Esophagus squamous epithelium (tissue), 5 donors: ENCODE measurements around the gene FAM222B. TPM values are rescaled to one million over a fixed set of nuclear protein-coding genes. Genes with fewer than 3 reads are reported as not detected.

ENCODE experiments used
- DNase-seq: peaks from one replicate; lab custom pipeline; 2025; lab: John Stamatoyannopoulos, UW
- H3K27ac ChIP-seq, 4 donors: fragments of 200-600 bp; sonication (generic); one replicate each; pipeline ENCODE4 v1.5.1; 2016 to 2019; ENCODE audit warnings: mild to moderate bottlenecking in 1 of 4
- H3K27me3 ChIP-seq, 4 donors: fragments of 200-600 bp; sonication (generic); 1 replicate in 3 of 4; 2 replicates in 1 of 4; pipeline versions ENCODE4 v1.5.1 to v1.6.0; 2017 to 2021; ENCODE audit warnings: antibody characterized with exemption in 1 of 4
- H3K36me3 ChIP-seq, 3 donors: fragments of 200-600 bp; sonication (generic); one replicate each; pipeline ENCODE4 v1.5.1; 2016 to 2019
- H3K4me1 ChIP-seq, 3 donors: fragments of 200-600 bp; sonication (generic); one replicate each; pipeline ENCODE4 v1.5.1; 2017 to 2019
- H3K4me3 ChIP-seq, 4 donors: fragments of 200-600 bp; sonication (generic); 1 replicate in 3 of 4; 2 replicates in 1 of 4; pipeline ENCODE4 v1.5.1; 2016 to 2019; ENCODE audit warnings: mild to moderate bottlenecking in 2 of 4, moderate library complexity in 1 of 4
- H3K9me3 ChIP-seq, 3 donors: fragments of 200-600 bp; sonication (generic); one replicate each; pipeline ENCODE4 v1.5.1; 2016 to 2019
- POLR2A ChIP-seq, 4 donors: fragments of 450-650 bp; IDR thresholded peaks; one replicate each; pipeline ENCODE4 v1.6.1; 2017; ENCODE audit warnings: antibody characterized with exemption in 4 of 4, mild to moderate bottlenecking in 4 of 4, moderate library complexity in 3 of 4
- WGBS, 2 donors: methylation state at CpG; one replicate each; pipeline ENCODE4 v1.1.5; 2018; 5-methylcytosine and 5-hydroxymethylcytosine counted together
- intact Hi-C: fragments of 100-400 bp; cut with DNase I; formaldehyde crosslinking; loops from one replicate; pipeline ENCODE4 v1.15.0; 2022
- total RNA-seq, 4 donors: library from RNA; depleted of rRNA; stranded (reverse); fragments of >200 nt; gene quantifications; one replicate each; pipeline ENCODE4 v1.1.0, GENCODE V29; 2016
- TF ChIP-seq, protein P1 (sequence below), 6 experiments: fragments of 450-650 bp in 4 of 6; fragments of 200-600 bp in 2 of 6; sonication (generic) in 2 of 6; IDR thresholded peaks; one replicate each; pipeline ENCODE4 v1.5.1; 2016 to 2019; ENCODE audit warnings: antibody characterized with exemption in 6 of 6, mild to moderate bottlenecking in 4 of 6, moderate library complexity in 4 of 6
- donor health status: DM: yes; HTN: yes; CAD: no.

The FAM222B gene
- total RNA-seq, 4 donors from 2014 or later: 8.0 to 16.4 (median 11.2) TPM

DNA sequence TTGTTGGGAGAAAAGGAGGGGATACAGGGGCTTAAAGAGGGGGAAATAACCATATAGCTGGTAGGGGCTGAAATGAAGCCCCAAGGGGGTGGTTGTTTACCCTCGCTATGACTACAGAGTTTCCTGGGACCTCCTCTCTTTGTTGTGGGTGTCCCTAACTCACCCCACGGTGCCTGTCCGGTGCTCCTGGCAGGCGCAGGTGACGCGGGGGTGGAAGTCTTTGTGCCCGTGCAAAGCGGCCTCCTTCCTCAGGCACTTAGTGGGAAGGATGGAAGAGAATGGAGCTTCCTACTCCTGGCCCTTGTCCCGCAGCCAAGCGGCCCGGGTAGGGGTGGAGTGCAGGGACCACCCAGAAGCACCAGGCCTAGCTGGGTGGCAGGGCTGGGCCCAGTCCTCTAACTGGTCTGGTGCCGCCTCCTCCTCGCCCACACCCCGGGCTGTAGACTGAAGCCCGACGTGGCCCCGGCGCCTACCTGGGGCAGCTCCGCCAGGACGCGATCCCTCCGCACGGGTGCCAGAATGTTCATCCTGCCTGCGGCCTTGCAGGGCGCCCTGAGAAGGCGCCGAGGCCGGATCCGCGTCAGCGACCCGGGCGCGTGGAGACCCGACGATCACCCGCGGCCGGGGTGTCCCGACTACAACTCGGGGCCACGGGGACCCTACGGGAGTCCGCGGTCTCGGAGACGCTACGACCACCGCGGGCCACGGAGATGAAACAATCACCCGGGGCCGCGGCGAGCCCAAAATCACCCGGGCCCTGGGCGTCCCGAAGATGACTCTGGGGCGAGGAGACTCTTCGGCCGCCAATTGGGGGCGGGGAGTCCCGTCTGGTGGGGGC lies 125.6 kb downstream of the FAM222B start:
- H3K9me3 ChIP-seq: no peaks in the 10 kb centered on the region
- peaks cover 0 to 15% (median 0%) of the 10 kb centered on the region in 4 donors for H3K27me3 ChIP-seq
- H3K27ac ChIP-seq: peak overlapping the region; percentile 93 to 97 (median 95)
- H3K4me3 ChIP-seq: peak overlapping the region; percentile 43 to 93 (median 74)
- H3K4me1 ChIP-seq: peaks cover 31 to 67% (median 35%) of the 10 kb centered on the region in 3 donors
- TF ChIP-seq POLR2A (IDR thresholded peaks at IDR 0.05): no peak
- TF ChIP-seq, protein P1, sequence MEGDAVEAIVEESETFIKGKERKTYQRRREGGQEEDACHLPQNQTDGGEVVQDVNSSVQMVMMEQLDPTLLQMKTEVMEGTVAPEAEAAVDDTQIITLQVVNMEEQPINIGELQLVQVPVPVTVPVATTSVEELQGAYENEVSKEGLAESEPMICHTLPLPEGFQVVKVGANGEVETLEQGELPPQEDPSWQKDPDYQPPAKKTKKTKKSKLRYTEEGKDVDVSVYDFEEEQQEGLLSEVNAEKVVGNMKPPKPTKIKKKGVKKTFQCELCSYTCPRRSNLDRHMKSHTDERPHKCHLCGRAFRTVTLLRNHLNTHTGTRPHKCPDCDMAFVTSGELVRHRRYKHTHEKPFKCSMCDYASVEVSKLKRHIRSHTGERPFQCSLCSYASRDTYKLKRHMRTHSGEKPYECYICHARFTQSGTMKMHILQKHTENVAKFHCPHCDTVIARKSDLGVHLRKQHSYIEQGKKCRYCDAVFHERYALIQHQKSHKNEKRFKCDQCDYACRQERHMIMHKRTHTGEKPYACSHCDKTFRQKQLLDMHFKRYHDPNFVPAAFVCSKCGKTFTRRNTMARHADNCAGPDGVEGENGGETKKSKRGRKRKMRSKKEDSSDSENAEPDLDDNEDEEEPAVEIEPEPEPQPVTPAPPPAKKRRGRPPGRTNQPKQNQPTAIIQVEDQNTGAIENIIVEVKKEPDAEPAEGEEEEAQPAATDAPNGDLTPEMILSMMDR (IDR thresholded peaks at IDR 0.05): no peak
- intact Hi-C loops: no loop called here
- DNase-seq: no peak
- H3K36me3 ChIP-seq: peaks cover 0 to 38% (median 0%) of the 10 kb centered on the region in 3 donors
- 38 to 44% methylated on average over 1 to 11 of the region's 63 CpGs for WGBS, 2 donors

DNA sequence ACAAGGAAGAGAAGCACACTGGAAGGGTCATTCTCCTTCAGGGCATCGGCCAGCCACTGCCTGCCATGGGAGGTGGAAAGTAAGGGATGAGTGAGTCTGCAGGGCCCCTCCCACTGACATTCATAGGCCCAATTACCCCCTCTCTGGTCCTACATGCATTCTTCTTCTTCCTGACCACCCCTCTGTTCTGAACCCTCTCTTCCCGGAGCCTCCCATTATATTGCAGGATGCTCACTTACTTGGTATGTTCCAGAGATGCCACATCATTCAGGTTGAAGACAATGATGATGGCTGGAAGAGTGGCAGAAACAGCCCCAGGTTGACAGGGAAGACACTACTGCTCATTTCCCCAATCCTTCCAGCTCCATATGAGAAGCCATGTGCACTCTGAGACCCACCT lies 127.4 kb downstream of the FAM222B start:
- peaks cover 25 to 64% (median 31%) of the 10 kb centered on the region in 3 donors for H3K4me1 ChIP-seq
- no peak for TF ChIP-seq POLR2A (IDR thresholded peaks at IDR 0.05)
- TF ChIP-seq, protein P1 (IDR thresholded peaks at IDR 0.05): no peak
- H3K9me3 ChIP-seq: no peaks in the 10 kb centered on the region
- intact Hi-C loops: no loop called here
- H3K36me3 ChIP-seq: peaks cover 0 to 25% (median 0%) of the 10 kb centered on the region in 3 donors
- no peak for DNase-seq
- H3K4me3 ChIP-seq: no peak overlapping the region
- WGBS, 2 donors: 90 to 93% methylated on average over 1 to 2 of the region's 2 CpGs
- H3K27ac ChIP-seq: no peak overlapping the region
- H3K27me3 ChIP-seq: peaks cover 0 to 15% (median 0%) of the 10 kb centered on the region in 4 donors

DNA sequence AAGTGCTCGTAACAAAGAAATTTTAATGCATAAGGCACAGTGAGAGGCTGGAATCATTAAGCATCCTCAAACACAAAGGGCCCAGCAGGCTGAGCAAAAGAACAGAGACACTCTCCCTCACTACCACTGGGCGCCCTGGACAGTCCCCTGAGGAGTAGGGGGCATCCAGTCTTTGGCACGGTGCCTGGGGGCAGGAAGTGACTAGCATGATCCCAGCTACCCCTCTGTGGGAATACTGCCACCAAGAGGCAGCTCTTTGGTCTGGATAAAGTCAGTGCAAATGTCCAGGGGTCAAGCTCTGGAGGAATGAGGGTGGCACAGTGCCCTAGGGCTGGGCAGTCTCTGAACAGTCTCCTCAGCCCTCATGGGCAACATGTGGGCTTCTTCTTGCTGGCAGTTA lies 128.3 kb downstream of the FAM222B start:
- TF ChIP-seq, protein P1 (IDR thresholded peaks at IDR 0.05): no peak
- TF ChIP-seq POLR2A (IDR thresholded peaks at IDR 0.05): no peak
- Histone ChIP-seq H3K9me3 (no peaks in the 10 kb centered on the region), H3K36me3 (peaks cover 0 to 25% (median 0%) of the 10 kb centered on the region in 3 donors), H3K4me3 (no peak overlapping the region), H3K4me1 (peaks cover 29 to 72% (median 34%) of the 10 kb centered on the region in 3 donors), H3K27me3 (peaks cover 0 to 15% (median 0%) of the 10 kb centered on the region in 4 donors), H3K27ac (no peak overlapping the region)
- intact Hi-C loops: no loop called here
- DNase-seq: no peak
- 87 to 93% methylated on average over 2 to 3 of the region's 3 CpGs for WGBS, 2 donors

DNA sequence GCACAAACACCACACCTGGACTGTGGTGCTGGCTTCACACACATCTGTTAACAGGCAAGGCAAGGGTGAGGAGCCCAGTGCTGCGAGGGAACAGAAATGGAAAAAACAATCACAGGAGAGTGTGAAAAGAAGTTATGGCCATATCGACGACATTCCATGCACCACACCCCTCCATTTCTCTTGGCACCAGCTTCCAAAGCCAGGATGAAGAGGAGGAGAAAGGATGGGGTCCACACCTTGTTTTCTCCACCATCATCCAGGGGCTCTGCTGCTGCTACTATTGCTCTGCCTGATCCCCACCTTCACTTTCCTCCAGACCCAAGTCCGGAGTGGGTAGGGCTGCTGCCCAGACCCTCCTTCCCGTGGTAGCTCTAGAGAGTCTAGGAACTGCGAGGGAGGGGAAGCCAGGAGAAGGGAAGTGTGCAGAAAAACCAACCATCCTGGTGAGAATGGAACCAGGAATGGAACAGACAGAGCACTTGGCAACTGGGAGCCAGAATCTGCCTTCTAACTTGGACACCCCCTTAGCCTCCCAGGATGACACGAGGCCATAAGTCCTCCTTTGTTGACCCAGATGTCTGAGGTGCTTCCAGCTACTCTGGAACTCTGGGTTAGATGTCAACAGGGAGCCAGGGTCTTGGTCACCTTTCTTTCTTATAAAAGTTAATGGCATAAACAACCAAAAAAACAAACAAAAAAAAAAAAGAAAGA lies 129.7 kb downstream of the FAM222B start:
- peaks cover 15 to 63% (median 27%) of the 10 kb centered on the region in 3 donors for H3K4me1 ChIP-seq
- no peak overlapping the region for H3K4me3 ChIP-seq
- no peak for TF ChIP-seq POLR2A (IDR thresholded peaks at IDR 0.05)
- TF ChIP-seq, protein P1 (IDR thresholded peaks at IDR 0.05): no peak
- WGBS, 2 donors: 68 to 77% methylated on average over 4 to 7 of the region's 7 CpGs
- H3K9me3 ChIP-seq: no peaks in the 10 kb centered on the region
- intact Hi-C loops: no loop called here
- no peak for DNase-seq
- H3K27ac ChIP-seq: peak overlapping the region in 1 of 4 donors; percentile 88
- peaks cover 0 to 13% (median 0%) of the 10 kb centered on the region in 4 donors for H3K27me3 ChIP-seq
- peaks cover 0 to 25% (median 0%) of the 10 kb centered on the region in 3 donors for H3K36me3 ChIP-seq
